ENCODE measurements around the gene DNAJC4. TPM values are rescaled to one million over a fixed set of nuclear protein-coding genes. Genes with fewer than 3 reads are reported as not detected.

DNAJC4 gene
- total RNA-seq, 4 donors from 2014 or later = 10.9 to 48.6 (median 21.9) TPM

GRCh38 chr11:64208086-64208795, 22.1 kb upstream of the DNAJC4 start:
- intact Hi-C loops (cut with DNase I) = no loop called here
- TF ChIP-seq POLR2A (IDR thresholded peaks at IDR 0.05) (no peak), CTCF (IDR thresholded peaks at IDR 0.05) (no peak)
- Histone ChIP-seq H3K36me3 (peaks cover 6 to 7% of the 10 kb centered on the region in 2 donors), H3K4me1 (peaks cover 9 to 26% of the 10 kb centered on the region in 2 donors), H3K27ac (peak overlapping the region; percentile 62 to 76 (median 70)), H3K9me3 (no peaks in the 10 kb centered on the region), H3K27me3 (no peaks in the 10 kb centered on the region), H3K4me3 (replicated peaks in 1 of 3) (peak overlapping the region in 1 of 3 donors; percentile 9)
- 75 to 90% methylated on average over 20 of the region's 23 CpGs for WGBS, 2 donors
- DNase-seq = no peak

GRCh38 chr11:64208796-64209562, 21.4 kb upstream of the DNAJC4 start:
- Histone ChIP-seq H3K4me1 (peaks cover 9 to 26% of the 10 kb centered on the region in 2 donors), H3K27ac (no peak overlapping the region), H3K27me3 (no peaks in the 10 kb centered on the region), H3K36me3 (no peaks in the 10 kb centered on the region), H3K9me3 (no peaks in the 10 kb centered on the region), H3K4me3 (replicated peaks in 1 of 3) (no peak overlapping the region)
- intact Hi-C loops (cut with DNase I) = no loop called here
- TF ChIP-seq POLR2A (IDR thresholded peaks at IDR 0.05) = no peak
- no peak for TF ChIP-seq CTCF (IDR thresholded peaks at IDR 0.05)
- WGBS, 2 donors = 81 to 86% methylated on average over 18 of the region's 18 CpGs
- no peak for DNase-seq

GRCh38 chr11:64209563-64209843, 20.8 kb upstream of the DNAJC4 start:
- intact Hi-C loops (cut with DNase I) = no loop called here
- 86 to 92% methylated on average over 8 of the region's 8 CpGs for WGBS, 2 donors
- H3K27ac ChIP-seq = no peak overlapping the region

GRCh38 chr11:64210301-64211020, 19.9 kb upstream of the DNAJC4 start:
- no peaks in the 10 kb centered on the region for H3K27me3 ChIP-seq
- 94 to 95% methylated on average over 16 to 21 of the region's 24 CpGs for WGBS, 2 donors
- intact Hi-C loops (cut with DNase I) = no loop called here
- DNase-seq = no peak
- no peak overlapping the region for H3K27ac ChIP-seq
- no peak overlapping the region for H3K4me3 ChIP-seq (replicated peaks in 1 of 3)
- TF ChIP-seq POLR2A (IDR thresholded peaks at IDR 0.05) (no peak), CTCF (IDR thresholded peaks at IDR 0.05) (no peak)
- H3K9me3 ChIP-seq = no peaks in the 10 kb centered on the region
- peaks cover 0 to 15% of the 10 kb centered on the region in 2 donors for H3K4me1 ChIP-seq
- H3K36me3 ChIP-seq = no peaks in the 10 kb centered on the region

More at GRCh38 chr11:64209563-64209843, 20.8 kb upstream of the DNAJC4 start:
- H3K36me3 ChIP-seq = no peaks in the 10 kb centered on the region
- DNase-seq = no peak
- H3K9me3 ChIP-seq = no peaks in the 10 kb centered on the region
- peaks cover 4 to 21% of the 10 kb centered on the region in 2 donors for H3K4me1 ChIP-seq
- no peaks in the 10 kb centered on the region for H3K27me3 ChIP-seq
- H3K4me3 ChIP-seq (replicated peaks in 1 of 3) = no peak overlapping the region
- TF ChIP-seq CTCF (IDR thresholded peaks at IDR 0.05) (no peak), POLR2A (IDR thresholded peaks at IDR 0.05) (no peak)

Measured in thyroid gland (tissue), 4 donors.